GM15510 (cell line): ENCODE data around the gene SND1.

ENCODE experiments used
- POLR2A ChIP-seq: IDR thresholded peaks from 3 replicates; pipeline ENCODE4 v1.6.1; 2011; ENCODE audit warnings: borderline replicate concordance; ENCODE audit not compliant: insufficient read length; ENCODE audit errors: extremely low read depth

Gene SND1

DNA sequence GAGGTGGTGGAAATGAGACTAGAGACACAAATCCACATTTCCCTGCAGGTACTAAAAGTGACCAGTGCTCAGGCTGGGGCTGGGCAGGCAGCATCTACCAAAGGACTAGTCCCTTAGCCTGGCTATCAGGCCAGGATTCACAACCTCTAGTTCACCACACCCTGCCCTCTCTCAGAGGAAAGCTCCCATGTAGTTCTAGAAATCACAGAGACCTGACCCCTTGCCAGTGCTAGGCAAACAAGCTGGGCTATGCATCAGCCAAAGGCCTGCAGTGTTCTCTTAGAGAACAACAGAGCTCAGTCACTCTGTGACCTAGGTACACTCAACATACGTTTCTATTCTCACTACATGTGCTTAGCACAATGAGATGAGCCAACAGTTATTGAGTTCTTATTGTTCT is 405.9 kb downstream of the SND1 start:
- no peak for TF ChIP-seq POLR2A

DNA sequence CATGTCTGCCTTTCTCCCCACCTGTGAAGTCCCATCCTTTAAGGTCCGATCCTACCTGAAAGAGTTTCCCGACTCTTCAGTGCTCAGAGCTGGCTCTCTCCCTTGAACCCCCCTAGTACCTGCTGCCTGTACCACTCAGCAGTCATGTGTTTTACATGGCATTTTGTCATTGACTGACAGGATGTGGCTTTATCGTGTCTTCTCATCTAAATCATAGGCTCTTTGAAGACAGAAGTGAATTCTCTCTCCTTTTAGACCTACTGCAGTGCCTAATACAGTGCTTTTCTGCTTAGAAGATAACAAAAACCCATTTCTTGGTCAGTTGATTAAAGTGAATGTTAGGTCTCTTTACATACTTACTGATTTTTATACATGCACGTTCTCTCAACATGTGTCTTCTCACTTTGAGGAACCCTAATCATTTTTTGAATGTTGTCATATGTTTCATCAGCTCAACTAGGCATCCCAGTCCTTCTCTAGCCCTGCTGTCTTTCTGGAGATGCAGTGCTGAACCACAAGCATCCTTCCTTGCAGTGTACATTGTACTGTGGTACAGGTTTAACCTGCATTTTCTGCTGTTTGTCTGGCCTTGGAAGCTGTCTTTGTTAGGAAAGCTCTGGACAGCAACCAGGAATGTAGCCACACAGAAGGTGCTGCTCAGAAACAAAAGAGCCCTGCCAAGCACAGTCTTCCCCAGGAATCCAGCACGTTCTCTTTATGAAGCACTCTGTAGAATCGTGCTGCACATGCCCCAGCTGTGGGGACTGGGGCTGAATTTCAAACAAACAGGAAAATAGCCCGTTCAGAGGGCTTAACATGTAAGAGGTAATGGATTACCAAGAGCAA is 407.4 kb downstream of the SND1 start:
- TF ChIP-seq POLR2A: no peak

DNA sequence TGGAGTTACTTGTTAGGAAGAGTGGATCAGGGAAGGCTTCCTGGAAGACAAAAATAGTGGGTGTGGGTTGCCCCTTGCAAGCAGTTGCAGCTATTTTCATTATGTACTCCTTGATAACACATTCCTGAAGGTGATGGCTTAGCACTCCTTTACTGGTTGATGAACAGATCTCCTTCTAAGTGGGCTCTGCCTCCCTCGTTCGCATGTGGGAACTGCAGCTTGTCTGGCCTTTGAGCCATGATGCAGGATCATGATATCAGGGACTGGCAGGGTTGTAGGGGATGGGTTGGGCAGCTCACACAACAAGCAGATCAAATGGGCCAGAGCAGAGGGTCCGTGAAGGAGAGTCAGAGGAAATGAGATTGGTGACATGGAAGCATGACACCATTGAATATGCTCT is 408.0 kb downstream of the SND1 start:
- no peak for TF ChIP-seq POLR2A

DNA sequence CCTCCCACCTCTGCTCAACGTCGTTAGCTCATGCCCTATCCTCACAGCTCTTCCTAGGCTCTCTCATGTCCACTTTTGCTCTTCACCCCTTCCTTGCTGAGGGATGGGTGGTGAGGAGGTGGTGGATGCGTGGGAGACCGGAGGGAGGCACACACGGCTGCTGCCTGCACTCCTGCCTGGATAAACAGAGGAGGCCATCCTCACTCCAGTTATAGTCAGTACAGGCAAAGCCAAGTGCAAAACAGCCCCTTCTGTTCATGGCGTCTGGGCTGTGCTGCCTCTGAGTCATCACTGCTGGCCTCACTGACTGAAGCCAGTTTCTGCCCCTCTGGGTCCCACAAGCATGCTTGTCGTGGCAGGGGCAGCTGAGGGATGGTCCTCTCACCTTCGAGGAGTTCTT is 411.1 kb downstream of the SND1 start:
- no peak for TF ChIP-seq POLR2A

DNA sequence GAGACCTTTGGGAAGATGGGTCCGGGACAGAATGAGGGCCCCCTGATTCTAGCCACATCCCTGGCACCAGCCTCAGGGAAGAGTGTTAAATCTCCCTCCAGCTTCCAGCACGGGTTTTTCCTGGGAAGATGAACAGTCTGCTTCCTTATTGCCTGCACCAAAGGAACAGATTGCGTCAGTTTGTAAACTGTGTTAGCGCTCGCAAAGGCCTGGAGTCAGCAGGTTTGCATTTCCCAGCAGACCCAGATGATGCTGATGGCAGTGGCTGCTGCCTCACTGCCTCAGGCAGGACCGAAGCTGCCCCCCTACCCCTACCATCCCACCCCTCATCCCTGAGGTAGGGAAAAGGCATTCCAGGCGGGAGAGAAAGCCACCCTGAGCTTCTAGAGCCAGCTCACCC is 413.9 kb downstream of the SND1 start:
- TF ChIP-seq POLR2A: no peak

DNA sequence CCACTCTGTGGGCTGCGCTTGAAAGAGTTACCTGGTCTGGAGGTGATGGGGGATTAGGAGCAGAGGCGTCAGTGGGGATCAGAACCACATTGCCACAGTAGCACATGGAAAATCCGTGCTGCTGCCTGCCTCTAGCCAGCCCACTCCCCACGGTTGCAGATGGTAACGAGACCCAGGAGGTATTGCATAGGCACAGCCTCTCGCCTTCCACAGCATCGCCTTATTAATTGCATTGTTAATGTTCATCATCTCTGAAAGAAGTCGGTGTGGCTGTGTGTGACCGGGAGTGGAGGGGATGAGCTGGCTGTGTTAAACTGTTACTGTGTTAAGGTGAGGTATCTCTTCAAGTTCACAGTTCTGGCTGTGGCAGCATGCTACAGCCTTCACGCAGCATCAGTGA is 414.4 kb downstream of the SND1 start:
- TF ChIP-seq POLR2A: no peak

DNA sequence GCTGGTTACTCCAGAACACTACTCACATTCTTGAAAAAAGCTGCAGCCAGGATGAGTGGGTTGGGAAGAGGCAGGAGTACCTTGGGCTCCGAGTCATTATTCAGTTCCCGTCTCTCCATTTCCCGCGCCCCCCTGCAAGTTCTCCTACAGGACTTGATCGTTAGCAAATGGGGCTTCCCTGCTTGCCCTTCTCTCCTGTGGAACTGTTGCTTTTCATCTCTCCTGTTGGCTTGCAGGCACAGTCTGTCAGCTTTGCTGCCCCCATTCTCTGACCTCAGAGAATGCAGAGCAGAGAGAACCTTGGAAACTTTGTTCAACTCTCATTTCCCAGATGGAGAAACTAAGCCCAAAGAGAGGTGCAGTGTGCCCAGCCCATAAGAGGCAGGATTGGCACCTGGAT is 414.9 kb downstream of the SND1 start:
- no peak for TF ChIP-seq POLR2A

DNA sequence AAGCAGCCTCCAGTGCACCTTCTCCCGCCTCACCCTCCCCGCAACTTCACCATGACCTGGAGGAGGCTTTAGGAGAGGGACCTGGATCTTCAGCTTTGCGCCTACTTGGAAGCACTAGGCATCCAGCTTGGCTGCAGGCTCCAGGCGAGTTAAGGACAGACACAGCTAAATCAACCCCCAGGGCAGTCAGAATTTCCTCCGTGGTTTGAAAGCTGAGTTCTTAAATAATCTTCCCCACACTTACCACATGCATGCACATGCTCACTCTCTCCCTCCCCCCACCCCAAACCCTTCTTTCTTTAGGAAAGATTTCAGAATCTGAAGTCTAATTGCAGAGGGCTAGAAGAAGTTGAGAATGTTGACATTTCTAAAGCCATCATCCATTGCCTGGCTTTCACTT is 416.0 kb downstream of the SND1 start:
- TF ChIP-seq POLR2A: no peak

DNA sequence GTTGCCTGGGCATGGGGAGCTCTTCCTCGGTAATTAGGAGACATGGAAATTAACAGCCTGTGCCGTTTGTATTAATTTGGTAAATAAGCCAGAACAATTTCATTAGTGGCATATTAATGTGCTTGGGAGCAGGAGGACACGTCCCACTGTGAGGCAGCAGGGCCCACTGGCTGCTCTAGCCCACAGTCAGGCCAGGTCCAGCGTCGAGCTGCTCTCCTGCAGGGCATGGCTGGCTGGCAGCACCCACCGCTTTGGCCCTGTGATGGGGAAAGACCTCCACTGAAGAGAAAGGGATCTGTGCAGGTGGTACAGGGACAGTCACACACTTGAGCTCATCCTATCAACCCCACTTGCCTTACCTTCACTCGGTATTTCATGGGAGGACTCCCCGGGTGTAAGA is 416.8 kb downstream of the SND1 start:
- TF ChIP-seq POLR2A: no peak

DNA sequence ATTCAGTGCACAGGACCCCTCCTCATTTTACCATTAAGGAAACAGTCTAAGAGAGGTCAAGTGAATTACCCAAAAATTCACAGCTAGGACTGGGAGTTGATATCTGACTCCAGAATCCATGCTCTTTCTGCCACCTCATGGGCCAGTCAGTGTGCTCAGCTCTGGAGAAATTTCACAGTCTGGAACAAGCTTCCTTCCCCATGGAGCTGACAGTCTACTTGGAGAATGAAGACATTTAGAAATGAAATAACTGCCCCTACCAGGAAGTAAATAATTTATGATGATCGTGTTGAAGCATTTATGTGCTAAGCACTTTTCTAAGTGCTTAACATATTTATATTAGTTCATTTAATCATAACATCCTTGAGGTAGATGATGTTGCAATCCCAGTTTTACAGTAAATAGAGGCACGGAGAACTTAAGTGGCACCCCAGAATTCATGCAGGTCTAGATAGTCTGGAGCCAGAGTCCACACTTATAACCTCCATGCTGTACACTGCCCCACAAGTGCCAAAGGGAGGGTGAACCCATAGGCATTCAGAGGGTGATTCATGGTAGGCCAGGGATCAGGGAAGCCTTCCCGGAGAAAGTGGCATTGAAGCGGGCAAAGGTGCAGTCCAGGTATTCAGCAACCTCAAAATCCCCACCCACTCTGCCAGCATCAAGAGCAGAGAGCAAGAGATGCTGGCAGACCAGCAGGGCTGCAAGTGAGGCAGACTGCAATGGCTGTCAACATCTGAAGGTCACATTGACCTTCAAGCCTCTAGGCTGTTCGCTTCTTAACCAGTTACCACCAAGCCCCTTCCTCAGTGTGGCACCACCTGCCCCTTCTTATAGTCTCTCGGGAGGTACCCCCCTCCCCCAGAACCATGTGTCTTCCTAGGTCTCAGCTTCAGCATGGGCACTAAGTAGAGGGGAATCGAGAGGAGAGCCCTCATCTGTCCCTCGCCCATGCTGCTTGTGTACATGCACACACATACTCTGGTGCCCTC is 417.7 kb downstream of the SND1 start:
- TF ChIP-seq POLR2A: no peak

DNA sequence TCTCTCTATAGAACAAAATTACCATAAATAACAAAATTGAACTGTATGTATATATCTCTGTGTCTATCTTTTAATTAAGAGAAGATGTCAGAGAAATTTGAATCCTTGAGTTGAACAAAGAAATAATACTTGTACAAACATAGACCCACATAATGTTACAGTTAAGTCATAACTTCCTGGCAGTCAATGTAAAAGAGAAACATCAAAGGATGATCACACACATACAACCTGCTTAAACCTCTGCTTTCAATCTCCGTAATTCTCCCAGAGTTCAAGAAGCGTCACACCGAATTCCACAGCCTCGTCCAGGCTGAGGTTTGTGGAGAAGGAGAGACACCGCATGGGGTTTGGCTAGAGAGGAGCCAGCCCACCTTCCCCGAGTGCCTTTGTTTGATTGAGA is 419.4 kb downstream of the SND1 start:
- no peak for TF ChIP-seq POLR2A

DNA sequence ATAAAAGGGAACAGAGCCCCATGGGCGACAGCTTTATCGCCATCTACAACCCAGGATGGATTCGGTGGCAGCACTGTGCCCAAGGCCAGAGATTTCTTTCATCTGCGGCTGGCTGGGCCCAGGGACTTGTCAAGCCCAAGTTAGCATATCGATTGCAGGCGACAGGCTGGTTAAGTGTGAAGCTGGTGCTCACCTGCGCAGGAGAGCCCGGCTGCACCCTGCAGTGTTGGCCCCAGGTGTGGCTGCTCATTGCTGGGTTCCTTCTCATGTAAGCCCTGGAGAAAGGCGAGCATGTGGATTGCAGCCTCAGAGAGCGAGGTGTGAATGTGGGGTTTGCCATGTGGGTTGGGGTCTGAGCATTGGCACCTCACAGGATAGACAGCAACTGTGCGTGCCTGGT is 419.8 kb downstream of the SND1 start:
- TF ChIP-seq POLR2A: no peak

DNA sequence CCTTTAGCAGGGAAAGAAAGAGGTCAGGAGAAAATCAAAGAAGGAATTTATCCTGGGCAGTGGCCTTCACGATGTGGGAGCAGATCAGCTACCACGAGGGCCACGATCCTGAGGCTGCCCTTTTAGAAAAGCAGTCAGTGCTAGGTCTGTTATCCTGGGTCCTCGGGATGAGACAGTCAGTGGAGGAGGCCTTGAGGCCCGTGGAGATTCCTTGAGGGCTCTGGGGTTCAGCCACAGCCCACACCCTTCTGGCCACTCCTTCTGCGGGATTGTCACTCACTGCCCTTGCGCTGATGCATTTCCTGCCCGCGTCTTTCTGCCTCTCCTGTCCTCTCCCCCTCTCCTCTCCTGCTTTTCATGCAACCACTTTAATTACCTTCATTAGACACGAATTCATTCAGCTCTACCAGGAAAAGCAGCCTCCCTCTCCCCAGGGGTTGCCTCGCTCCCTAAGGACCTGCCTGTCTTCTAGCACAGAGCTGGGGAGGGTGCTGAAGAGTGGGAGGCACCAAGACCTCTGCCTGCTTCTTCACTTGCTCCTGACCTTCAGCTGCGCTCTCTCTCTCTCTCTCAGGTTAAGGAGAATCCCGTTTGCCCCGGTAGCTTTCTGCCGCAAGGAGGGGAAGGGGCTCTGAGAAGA is 421.8 kb downstream of the SND1 start:
- no peak for TF ChIP-seq POLR2A

DNA sequence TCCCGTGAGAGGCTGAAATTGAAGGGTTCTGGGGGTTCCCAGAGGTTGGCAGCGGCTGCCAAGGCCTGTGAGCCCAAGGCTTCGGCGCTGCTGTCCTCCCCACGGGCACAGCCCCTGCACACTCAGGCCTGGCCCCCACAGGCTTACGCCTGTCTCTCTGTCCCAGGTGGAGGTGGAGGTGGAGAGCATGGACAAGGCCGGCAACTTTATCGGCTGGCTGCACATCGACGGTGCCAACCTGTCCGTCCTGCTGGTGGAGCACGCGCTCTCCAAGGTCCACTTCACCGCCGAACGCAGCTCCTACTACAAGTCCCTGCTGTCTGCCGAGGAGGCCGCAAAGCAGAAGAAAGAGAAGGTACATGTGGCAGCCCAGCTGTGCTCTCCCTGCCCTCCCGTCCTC is 422.3 kb downstream of the SND1 start:
- TF ChIP-seq POLR2A: no peak

DNA sequence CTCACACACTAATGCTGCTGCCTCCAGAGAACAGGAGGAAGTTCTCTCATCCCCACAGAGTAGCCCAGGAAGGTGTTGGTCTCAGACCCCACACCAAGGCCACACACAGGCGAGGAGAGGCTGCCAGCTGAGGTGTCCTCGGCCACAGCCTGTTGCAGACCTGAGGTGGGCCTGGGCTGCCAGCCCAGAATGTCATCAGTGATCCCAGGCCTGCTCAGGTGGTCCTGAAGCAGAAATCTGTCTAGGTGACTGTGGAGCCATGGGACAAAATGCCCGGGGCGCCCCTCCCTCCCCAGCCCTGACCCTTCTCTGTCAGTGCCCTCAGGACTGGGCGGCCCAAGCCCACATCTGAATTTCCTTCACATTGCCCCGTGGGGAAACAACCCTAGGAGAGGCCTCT is 422.7 kb downstream of the SND1 start:
- no peak for TF ChIP-seq POLR2A
